Measurements from ENCODE around the gene CDC42BPA.

- TF ChIP-seq TCF7L2 (IDR thresholded peaks at IDR 0.05; ENCODE audit: low read depth, low read length) (no peak), ZNF703 (CRISPR knock-in tag; IDR thresholded peaks at IDR 0.05; ENCODE audit: borderline replicate concordance) (no peak), CTCF (CRISPR knock-in tag; IDR thresholded peaks at IDR 0.05) (no peak), ZNF644 (CRISPR knock-in tag; IDR thresholded peaks at IDR 0.05; ENCODE audit: low read depth) (no peak), EP300 (IDR thresholded peaks at IDR 0.05; ENCODE audit: low read depth in 2 of 2, low read length in 2 of 2) (no peak), EP300 (CRISPR knock-in tag; IDR thresholded peaks at IDR 0.05; ENCODE audit: borderline replicate concordance) (no peak), ZFP91 (CRISPR knock-in tag; IDR thresholded peaks at IDR 0.05; ENCODE audit: borderline replicate concordance) (no peak), RFX5 (IDR thresholded peaks at IDR 0.05; ENCODE audit: low read depth, low read length) (no peak), POLR2A (IDR thresholded peaks at IDR 0.05; ENCODE audit: insufficient read depth in 1 of 2, low read depth in 2 of 2, low read length in 2 of 2) (no peak)
- TF ChIP-seq, protein P1, sequence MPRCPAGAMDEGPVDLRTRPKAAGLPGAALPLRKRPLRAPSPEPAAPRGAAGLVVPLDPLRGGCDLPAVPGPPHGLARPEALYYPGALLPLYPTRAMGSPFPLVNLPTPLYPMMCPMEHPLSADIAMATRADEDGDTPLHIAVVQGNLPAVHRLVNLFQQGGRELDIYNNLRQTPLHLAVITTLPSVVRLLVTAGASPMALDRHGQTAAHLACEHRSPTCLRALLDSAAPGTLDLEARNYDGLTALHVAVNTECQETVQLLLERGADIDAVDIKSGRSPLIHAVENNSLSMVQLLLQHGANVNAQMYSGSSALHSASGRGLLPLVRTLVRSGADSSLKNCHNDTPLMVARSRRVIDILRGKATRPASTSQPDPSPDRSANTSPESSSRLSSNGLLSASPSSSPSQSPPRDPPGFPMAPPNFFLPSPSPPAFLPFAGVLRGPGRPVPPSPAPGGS (CRISPR knock-in tag; IDR thresholded peaks at IDR 0.05) = no peak
Observed at GRCh38 chr1:226983247-226983991, 334.9 kb downstream of the CDC42BPA start.
